A549 (cell line): ENCODE results near the gene SARM1. TPM values are rescaled to one million over a fixed set of nuclear protein-coding genes. Genes with fewer than 3 reads are reported as not detected.
"Not testable (repeated sequence)": the region's sequence is repeated elsewhere in the genome, so short reads cannot be mapped to it uniquely, and the experiment has no call there.

Experiments used
- ATAC-seq, 2 experiments: fragments of 200-7000 bp in 1 of 2; fragments of >200 bp in 1 of 2; cut with Nextera tagmentation in 1 of 2; cut with Tn5 transposase in 1 of 2; 3 replicates each; pipeline versions ENCODE4 v1.8.0 to v1.9.1; 2018 to 2020; ENCODE audit warnings: mild to moderate bottlenecking in 1 of 2, moderate library complexity in 1 of 2
- CTCF ChIA-PET: fragments of 300-600 bp; sonication (Branson Sonifier 250); formaldehyde crosslinking; extraction: SDS; loops from one replicate; lab custom pipeline; 2021; ENCODE audit warnings: antibody characterized with exemption, inconsistent platforms; lab: Yijun Ruan, JAX
- POLR2A ChIA-PET: fragments of 350-600 bp; formaldehyde crosslinking; extraction: SDS; loops from one replicate; lab custom pipeline; 2021; ENCODE audit warnings: antibody characterized with exemption, inconsistent platforms; lab: Yijun Ruan, JAX
- DNase-seq, 2 experiments: peaks; one replicate each; pipeline versions ENCODE4 v3.0.0 to v3.0.0-alpha.2; 2011 to 2016; ENCODE audit warnings: low read depth in 1 of 2, low spot score in 1 of 2
- FAIRE-seq: peaks from 2 replicates; lab custom pipeline; 2011; peaks lifted over from hg19 to GRCh38; lab: Jason Lieb, UNC
- H3K27ac ChIP-seq, 2 experiments: fragments of >200 bp; sonication (Bioruptor Twin); formaldehyde crosslinking; 3 replicates each; pipeline ENCODE4 v1.5.1; 2016 to 2017
- H3K4me1 ChIP-seq: fragments of >200 bp; sonication (Bioruptor Twin); formaldehyde crosslinking; 3 replicates; pipeline ENCODE4 v1.6.1; 2016
- H3K4me2 ChIP-seq: fragments of >200 bp; sonication (Bioruptor Twin); formaldehyde crosslinking; 3 replicates; pipeline ENCODE4 v1.6.1; 2016
- H3K4me3 ChIP-seq: fragments of >200 bp; sonication (Bioruptor Twin); formaldehyde crosslinking; 3 replicates; pipeline ENCODE4 v1.5.1; 2016
- H3K9me3 ChIP-seq: fragments of >200 bp; sonication (Bioruptor Twin); formaldehyde crosslinking; 3 replicates; pipeline ENCODE4 v1.6.1; 2016
- CBX8 ChIP-seq: fragments of 200-600 bp; sonication (generic); IDR thresholded peaks from 2 replicates; pipeline ENCODE4 v1.6.1; 2016
- EP300 ChIP-seq, 2 experiments: fragments of >200 bp; sonication (Bioruptor Twin); formaldehyde crosslinking; IDR thresholded peaks; 2 replicates in 1 of 2; 3 replicates in 1 of 2; pipeline ENCODE4 v1.6.1; 2016 to 2017
- FOXS1 ChIP-seq: fragments of 250-450 bp; sonication (Bioruptor Pico); IDR thresholded peaks from 2 replicates; pipeline ENCODE4 v1.5.0; 2020; ENCODE audit warnings: mild to moderate bottlenecking, moderate library complexity
- HEYL ChIP-seq: fragments of 250-450 bp; sonication (Bioruptor Pico); IDR thresholded peaks from 2 replicates; pipeline ENCODE4 v1.8.0; 2021; ENCODE audit warnings: mild to moderate bottlenecking, moderate library complexity
- KDM5A ChIP-seq: fragments of 200-600 bp; sonication (generic); IDR thresholded peaks from 2 replicates; pipeline ENCODE4 v1.6.1; 2016; ENCODE audit warnings: antibody characterized with exemption, mild to moderate bottlenecking
- MAFK ChIP-seq: fragments of 450-650 bp; IDR thresholded peaks from 2 replicates; pipeline ENCODE4 v1.6.1; 2014; ENCODE audit not compliant: partially characterized antibody
- MAZ ChIP-seq: fragments of 150-350 bp; IDR thresholded peaks from 2 replicates; pipeline ENCODE4 v1.6.1; 2014; ENCODE audit warnings: antibody characterized with exemption, low read depth, low read length, borderline replicate concordance
- SREBF2 ChIP-seq: fragments of 450-650 bp; IDR thresholded peaks from 2 replicates; pipeline ENCODE4 v1.6.1; 2014; ENCODE audit warnings: mild to moderate bottlenecking, moderate library complexity
- ZC3H11A ChIP-seq: fragments of 450-650 bp; IDR thresholded peaks from 2 replicates; pipeline ENCODE4 v1.6.1; 2014; ENCODE audit warnings: antibody characterized with exemption, mild to moderate bottlenecking
- WGBS: methylation state at CpG from one replicate; pipeline ENCODE4 v1.1.6; 2017; ENCODE audit errors: missing lambda C conversion rate; 5-methylcytosine and 5-hydroxymethylcytosine counted together
- polyA plus RNA-seq, 4 experiments: library from polyadenylated mRNA; depleted of rRNA in 3 of 4; stranded (reverse); fragments of >200 nt; fragmentation: RNase III in 1 of 4; extraction: RNeasy Plus Mini Kit Qiagen cat#74134 plus additional on column Dnase treatment in 1 of 4; gene quantifications; 2 replicates in 3 of 4; 3 replicates in 1 of 4; pipeline ENCODE4 v1.2.3, GENCODE V29; 2011 to 2017
- TF ChIP-seq, protein P1 (sequence below): fragments of >200 bp; sonication (Bioruptor Twin); formaldehyde crosslinking; IDR thresholded peaks from 2 replicates; pipeline ENCODE4 v1.6.1; 2016
- TF ChIP-seq, protein P2 (sequence below): fragments of 200-600 bp; sonication (generic); IDR thresholded peaks from 2 replicates; pipeline ENCODE4 v1.6.1; 2016; ENCODE audit warnings: antibody characterized with exemption, mild to moderate bottlenecking, moderate library complexity
- TF ChIP-seq, protein P3 (sequence below): fragments of 150-350 bp; IDR thresholded peaks from 2 replicates; pipeline ENCODE4 v1.6.1; 2014; ENCODE audit warnings: low read depth, mild to moderate bottlenecking, low read length

Gene SARM1
- polyA plus RNA-seq, 2 of the 4 experiments (the other 2 are of a cell fraction) = 4.0 to 6.9 TPM

DNA sequence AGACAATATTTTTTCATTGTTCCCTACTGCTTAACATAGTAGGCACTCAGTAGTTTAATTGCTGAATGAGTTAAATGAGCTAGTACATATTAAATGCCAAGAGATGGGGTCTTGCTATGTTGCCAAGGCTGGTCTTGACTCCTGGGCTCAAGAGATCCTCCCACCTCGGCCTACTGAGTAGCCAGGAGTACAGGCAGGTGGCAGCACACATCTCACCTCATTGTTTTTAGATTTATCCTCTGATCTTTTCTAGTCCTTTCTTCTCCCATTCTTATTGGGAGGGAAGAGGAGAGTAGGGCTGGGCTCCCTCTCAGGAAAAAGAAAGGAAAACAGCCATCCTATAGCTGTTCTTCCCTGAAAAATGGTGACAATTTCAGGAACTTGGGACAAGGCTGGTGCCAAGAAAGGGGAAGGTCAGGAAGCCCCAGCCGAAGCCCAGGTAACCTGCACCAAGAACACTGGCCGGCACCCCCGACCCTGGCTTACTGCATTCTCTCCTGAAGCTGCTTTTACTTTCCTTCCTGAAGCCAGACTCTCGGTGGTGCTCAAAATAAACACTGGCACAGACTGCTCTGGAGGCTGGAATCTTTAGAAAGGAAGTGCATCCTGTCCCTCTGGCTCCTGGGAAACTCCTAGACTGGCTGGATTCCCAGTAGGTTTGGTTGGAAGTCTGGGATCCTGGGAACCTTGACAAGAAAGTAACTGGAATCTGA, 33.3 kb upstream of the SARM1 start (continued):
- TF ChIP-seq, protein P1, sequence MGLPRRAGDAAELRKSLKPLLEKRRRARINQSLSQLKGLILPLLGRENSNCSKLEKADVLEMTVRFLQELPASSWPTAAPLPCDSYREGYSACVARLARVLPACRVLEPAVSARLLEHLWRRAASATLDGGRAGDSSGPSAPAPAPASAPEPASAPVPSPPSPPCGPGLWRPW = no peak
- no peak for TF ChIP-seq CBX8
- TF ChIP-seq, protein P2, sequence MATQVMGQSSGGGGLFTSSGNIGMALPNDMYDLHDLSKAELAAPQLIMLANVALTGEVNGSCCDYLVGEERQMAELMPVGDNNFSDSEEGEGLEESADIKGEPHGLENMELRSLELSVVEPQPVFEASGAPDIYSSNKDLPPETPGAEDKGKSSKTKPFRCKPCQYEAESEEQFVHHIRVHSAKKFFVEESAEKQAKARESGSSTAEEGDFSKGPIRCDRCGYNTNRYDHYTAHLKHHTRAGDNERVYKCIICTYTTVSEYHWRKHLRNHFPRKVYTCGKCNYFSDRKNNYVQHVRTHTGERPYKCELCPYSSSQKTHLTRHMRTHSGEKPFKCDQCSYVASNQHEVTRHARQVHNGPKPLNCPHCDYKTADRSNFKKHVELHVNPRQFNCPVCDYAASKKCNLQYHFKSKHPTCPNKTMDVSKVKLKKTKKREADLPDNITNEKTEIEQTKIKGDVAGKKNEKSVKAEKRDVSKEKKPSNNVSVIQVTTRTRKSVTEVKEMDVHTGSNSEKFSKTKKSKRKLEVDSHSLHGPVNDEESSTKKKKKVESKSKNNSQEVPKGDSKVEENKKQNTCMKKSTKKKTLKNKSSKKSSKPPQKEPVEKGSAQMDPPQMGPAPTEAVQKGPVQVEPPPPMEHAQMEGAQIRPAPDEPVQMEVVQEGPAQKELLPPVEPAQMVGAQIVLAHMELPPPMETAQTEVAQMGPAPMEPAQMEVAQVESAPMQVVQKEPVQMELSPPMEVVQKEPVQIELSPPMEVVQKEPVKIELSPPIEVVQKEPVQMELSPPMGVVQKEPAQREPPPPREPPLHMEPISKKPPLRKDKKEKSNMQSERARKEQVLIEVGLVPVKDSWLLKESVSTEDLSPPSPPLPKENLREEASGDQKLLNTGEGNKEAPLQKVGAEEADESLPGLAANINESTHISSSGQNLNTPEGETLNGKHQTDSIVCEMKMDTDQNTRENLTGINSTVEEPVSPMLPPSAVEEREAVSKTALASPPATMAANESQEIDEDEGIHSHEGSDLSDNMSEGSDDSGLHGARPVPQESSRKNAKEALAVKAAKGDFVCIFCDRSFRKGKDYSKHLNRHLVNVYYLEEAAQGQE = no peak

DNA sequence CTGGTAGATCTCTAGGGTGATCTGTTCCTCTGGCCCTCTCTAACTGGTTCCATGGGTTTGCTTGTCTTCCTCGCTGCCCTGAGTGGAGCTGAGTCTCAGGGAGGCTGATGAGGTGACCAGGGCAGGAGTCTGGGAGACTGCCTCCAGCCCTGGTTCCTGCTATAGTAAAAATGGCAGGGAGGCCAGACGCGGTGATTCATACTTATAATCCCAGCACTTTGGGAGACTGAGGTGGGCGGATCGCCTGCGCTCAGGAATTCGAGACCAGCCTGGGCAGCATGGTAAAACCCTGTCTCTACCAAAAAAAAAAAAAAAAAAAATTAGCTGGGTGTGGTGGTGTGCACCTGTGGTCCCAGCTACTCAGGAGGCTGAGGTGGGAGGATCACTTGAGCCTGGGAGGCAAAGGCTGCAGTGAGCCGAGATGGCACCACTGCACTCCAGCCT, 32.7 kb upstream of the SARM1 start:
- peaks cover 27% of the 10 kb centered on the region for H3K4me1 ChIP-seq
- FAIRE-seq, H3K27ac ChIP-seq, ATAC-seq, H3K4me3 ChIP-seq, DNase-seq, H3K4me2 ChIP-seq, H3K9me3 ChIP-seq: not testable (repeated sequence)
- CTCF ChIA-PET = interaction anchor here (0.5 to 4.9 kb wide), 7 partner anchors 8 to 87 kb away, joined by 3 to 41 read pairs (median 4); no protein-coding TSS in a partner anchor
- POLR2A ChIA-PET = interaction anchor here (0.6 kb wide), 1 partner anchor 295 kb away, joined by 3 read pairs; no protein-coding TSS in a partner anchor
- WGBS = 90% methylated on average over 8 of the region's 8 CpGs

DNA sequence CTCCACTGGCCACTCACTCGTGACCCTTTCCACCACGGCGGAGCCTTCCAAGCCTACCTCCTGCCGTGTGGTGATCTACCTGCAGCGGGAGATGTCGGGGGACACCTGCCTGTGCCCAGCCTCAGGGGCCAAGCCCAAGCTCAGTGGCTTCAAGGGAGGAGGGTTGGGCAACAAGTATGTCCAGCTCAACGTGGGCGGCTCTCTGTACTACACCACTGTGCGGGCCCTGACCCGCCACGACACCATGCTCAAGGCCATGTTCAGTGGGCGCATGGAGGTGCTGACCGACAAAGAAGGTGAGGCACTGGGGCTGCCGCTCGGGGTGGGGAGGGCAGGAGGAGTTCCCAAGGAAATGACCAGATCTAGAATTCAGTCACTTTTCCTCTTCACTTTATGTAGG, 32.1 kb upstream of the SARM1 start:
- CTCF ChIA-PET = interaction anchor here (0.5 to 4.9 kb wide), 5 partner anchors 8 to 88 kb away, joined by 3 to 41 read pairs (median 3); no protein-coding TSS in a partner anchor
- DNase-seq (no peak), FAIRE-seq (no peak), ATAC-seq (no peak)
- H3K27ac ChIP-seq = no peak overlapping the region
- peaks cover 21% of the 10 kb centered on the region for H3K4me1 ChIP-seq
- no peaks in the 10 kb centered on the region for H3K9me3 ChIP-seq
- no peak overlapping the region for H3K4me2 ChIP-seq
- POLR2A ChIA-PET = interaction anchor here (0.6 kb wide), 1 partner anchor 295 kb away, joined by 3 read pairs; no protein-coding TSS in a partner anchor
- no peak overlapping the region for H3K4me3 ChIP-seq
- 96% methylated on average over 14 of the region's 15 CpGs for WGBS
- TF ChIP-seq MAFK = no peak
- TF ChIP-seq, protein P2 = no peak
- no peak for TF ChIP-seq MAZ

DNA sequence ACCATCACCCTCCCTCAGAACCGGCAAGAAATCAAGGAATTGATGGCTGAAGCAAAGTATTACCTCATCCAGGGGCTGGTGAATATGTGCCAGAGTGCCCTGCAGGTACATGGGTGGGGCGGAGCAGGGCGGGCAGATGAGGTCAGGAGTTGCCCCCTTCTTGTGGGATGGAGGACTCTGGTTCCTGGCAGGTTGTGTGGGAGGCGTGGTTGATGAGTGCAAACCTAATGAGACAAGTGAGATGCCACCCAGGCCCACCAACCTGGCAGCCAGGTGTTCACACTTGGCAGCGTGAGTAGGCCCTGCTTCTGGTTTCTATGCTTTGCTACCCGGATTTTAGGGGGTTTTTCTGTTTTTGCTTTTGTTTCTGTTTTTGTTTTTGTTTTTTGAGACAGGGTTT, 31.1 kb upstream of the SARM1 start:
- TF ChIP-seq, protein P3, sequence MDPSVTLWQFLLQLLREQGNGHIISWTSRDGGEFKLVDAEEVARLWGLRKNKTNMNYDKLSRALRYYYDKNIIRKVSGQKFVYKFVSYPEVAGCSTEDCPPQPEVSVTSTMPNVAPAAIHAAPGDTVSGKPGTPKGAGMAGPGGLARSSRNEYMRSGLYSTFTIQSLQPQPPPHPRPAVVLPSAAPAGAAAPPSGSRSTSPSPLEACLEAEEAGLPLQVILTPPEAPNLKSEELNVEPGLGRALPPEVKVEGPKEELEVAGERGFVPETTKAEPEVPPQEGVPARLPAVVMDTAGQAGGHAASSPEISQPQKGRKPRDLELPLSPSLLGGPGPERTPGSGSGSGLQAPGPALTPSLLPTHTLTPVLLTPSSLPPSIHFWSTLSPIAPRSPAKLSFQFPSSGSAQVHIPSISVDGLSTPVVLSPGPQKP = no peak
- TF ChIP-seq FOXS1 (CRISPR knock-in tag) = no peak
- TF ChIP-seq SREBF2 = no peak
- TF ChIP-seq, protein P1 = no peak
- no peak for TF ChIP-seq ZC3H11A
- TF ChIP-seq, protein P2 = no peak
- TF ChIP-seq CBX8 = no peak
- TF ChIP-seq KDM5A = no peak
- TF ChIP-seq HEYL = no peak
- no peak for TF ChIP-seq EP300 (IDR thresholded peaks at IDR 0.05)
- TF ChIP-seq, all 56 proteins: peak for 0
- 81% methylated on average over 5 of the region's 6 CpGs for WGBS
- no peak overlapping the region for H3K27ac ChIP-seq
- no peaks in the 10 kb centered on the region for H3K9me3 ChIP-seq
- ChIA-PET CTCF (interaction anchor here (2.1 kb wide), 1 partner anchor 108 kb away, joined by 6 read pairs; no protein-coding TSS in a partner anchor), POLR2A (no interaction called here)
- no peak for ATAC-seq
- no peak for FAIRE-seq
- peaks cover 21% of the 10 kb centered on the region for H3K4me1 ChIP-seq
- no peak overlapping the region for H3K4me3 ChIP-seq
- H3K4me2 ChIP-seq = no peak overlapping the region
- DNase-seq = no peak
